H1 (cell line): Measurements from ENCODE around the gene RPS6KA2. TPM values are rescaled to one million over a fixed set of nuclear protein-coding genes. Genes with fewer than 3 reads are reported as not detected.

Experiments used
- CTCF ChIA-PET: fragments of 300-600 bp; sonication (Branson Sonifier 250); formaldehyde crosslinking; loops from one replicate; lab custom pipeline; 2021; ENCODE audit not compliant: partially characterized antibody; lab: Charles Lee
- POLR2A ChIA-PET: fragments of 300-600 bp; sonication (Branson Sonifier 250); formaldehyde crosslinking; loops from one replicate; lab custom pipeline; 2021; ENCODE audit warnings: inconsistent platforms; ENCODE audit not compliant: partially characterized antibody; lab: Charles Lee
- DNase-seq, 2 experiments: peaks; one replicate each; pipeline versions ENCODE4 v3.0.0 to v3.0.0-alpha.2; 2010 to 2022; ENCODE audit warnings: low spot score in 2 of 2, low read depth in 1 of 2, mixed read lengths in 1 of 2
- FAIRE-seq: peaks from 2 replicates; lab custom pipeline; 2011; peaks lifted over from hg19 to GRCh38; lab: Jason Lieb, UNC
- H2AFZ ChIP-seq: 2 replicates; pipeline ENCODE4 v1.8.1; 2012; ENCODE audit warnings: low read length, inconsistent platforms
- H2AK5ac ChIP-seq: 2 replicates; pipeline ENCODE4 v1.6.1; 2013; ENCODE audit warnings: low read depth, low read length
- H2BK120ac ChIP-seq: replicated peaks from 2 replicates; pipeline ENCODE3; 2013; ENCODE audit warnings: low read depth, low read length, inconsistent platforms
- H2BK12ac ChIP-seq: 2 replicates; pipeline ENCODE4 v1.6.1; 2013; ENCODE audit warnings: low read depth, low read length
- H2BK15ac ChIP-seq: 2 replicates; pipeline ENCODE4 v1.6.1; 2013; ENCODE audit warnings: low read length
- H2BK20ac ChIP-seq: 2 replicates; pipeline ENCODE4 v1.6.1; 2013; ENCODE audit warnings: low read length
- H2BK5ac ChIP-seq: 2 replicates; pipeline ENCODE4 v1.6.1; 2013; ENCODE audit warnings: low read depth, low read length
- H3K14ac ChIP-seq: 2 replicates; pipeline ENCODE4 v1.6.1; 2013; ENCODE audit warnings: inconsistent platforms; ENCODE audit not compliant: insufficient read length
- H3K18ac ChIP-seq: 2 replicates; pipeline ENCODE4 v1.6.1; 2013; ENCODE audit warnings: low read length; ENCODE audit errors: extremely low read depth
- H3K23ac ChIP-seq: 2 replicates; pipeline ENCODE4 v1.6.1; 2013; ENCODE audit warnings: inconsistent platforms; ENCODE audit not compliant: insufficient read length
- H3K23me2 ChIP-seq: 2 replicates; pipeline ENCODE4 v1.6.1; 2013; ENCODE audit warnings: low read depth, low read length
- H3K27ac ChIP-seq: 2 replicates; pipeline ENCODE4 v1.6.1; 2011; ENCODE audit warnings: low read depth, low read length, inconsistent platforms
- H3K27me3 ChIP-seq, 4 experiments: replicated peaks in 1 of 4; 1 replicate in 1 of 4; 2 replicates in 3 of 4; pipeline versions ENCODE4 v1.6.1 to v1.8.1; 2011 to 2013; ENCODE audit warnings: low read length in 3 of 4, mild to moderate bottlenecking in 3 of 4, inconsistent platforms in 2 of 4, mixed read lengths in 2 of 4, moderate library complexity in 1 of 4; ENCODE audit not compliant: control insufficient read depth in 3 of 4, insufficient read depth in 3 of 4; ENCODE audit errors: extremely low read depth in 1 of 4
- H3K36me3 ChIP-seq, 4 experiments: 2 replicates each; pipeline versions ENCODE4 v1.6.1 to v1.8.1; 2011 to 2013; ENCODE audit warnings: mild to moderate bottlenecking in 4 of 4, low read length in 3 of 4, moderate library complexity in 2 of 4, control low read depth in 1 of 4, inconsistent platforms in 1 of 4; ENCODE audit not compliant: insufficient read depth in 4 of 4, control insufficient read depth in 2 of 4
- H3K4ac ChIP-seq: replicated peaks from 2 replicates; pipeline ENCODE3; 2013; ENCODE audit warnings: low read length, low read depth, mixed read lengths, inconsistent platforms; ENCODE audit not compliant: insufficient read length
- H3K4me1 ChIP-seq, 4 experiments: replicated peaks in 1 of 4; 1 replicate in 1 of 4; 2 replicates in 3 of 4; pipeline versions ENCODE4 v1.6.1 to v1.8.1; 2011 to 2013; ENCODE audit warnings: low read length in 3 of 4, inconsistent platforms in 2 of 4, mixed read lengths in 1 of 4; ENCODE audit not compliant: insufficient read depth in 4 of 4, control insufficient read depth in 3 of 4
- H3K4me2 ChIP-seq, 2 experiments: 2 replicates each; pipeline versions ENCODE4 v1.6.1 to v1.8.1; 2011 to 2013; ENCODE audit warnings: low read depth in 2 of 2, low read length in 2 of 2, control low read depth in 1 of 2, inconsistent platforms in 1 of 2, mild to moderate bottlenecking in 1 of 2; ENCODE audit not compliant: insufficient read depth in 1 of 2
- H3K4me3 ChIP-seq, 4 experiments: fragments of 200-600, 300-600 bp in 1 of 4; sonication (generic), shearing (Covaris generic), sonication (Bioruptor Twin) in 1 of 4; 2 replicates each; pipeline versions ENCODE4 v1.5.1 to v1.8.1; 2011 to 2016; ENCODE audit warnings: low read length in 4 of 4, low read depth in 3 of 4, control low read depth in 2 of 4, inconsistent platforms in 2 of 4, mild to moderate bottlenecking in 2 of 4, mixed read lengths in 1 of 4, moderate library complexity in 1 of 4; ENCODE audit not compliant: insufficient read depth in 2 of 4; ENCODE audit errors: extremely low read depth in 1 of 4
- H3K56ac ChIP-seq: replicated peaks from 2 replicates; pipeline ENCODE3; 2013; ENCODE audit warnings: low read depth, mild to moderate bottlenecking, mixed read lengths, low read length, inconsistent platforms; ENCODE audit not compliant: insufficient read length
- H3K79me1 ChIP-seq: 2 replicates; pipeline ENCODE4 v1.6.1; 2013; ENCODE audit warnings: low read depth, low read length, control low read depth
- H3K79me2 ChIP-seq, 2 experiments: 2 replicates each; pipeline versions ENCODE4 v1.6.1 to v1.8.1; 2012 to 2013; ENCODE audit warnings: low read length in 2 of 2, mild to moderate bottlenecking in 2 of 2, inconsistent platforms in 1 of 2; ENCODE audit not compliant: insufficient read depth in 2 of 2, control insufficient read depth in 1 of 2
- H3K9ac ChIP-seq, 4 experiments: replicated peaks in 1 of 4; 1 replicate in 1 of 4; 2 replicates in 3 of 4; pipeline versions ENCODE4 v1.6.1 to v1.8.1; 2011 to 2013; ENCODE audit warnings: low read depth in 3 of 4, low read length in 3 of 4, control low read depth in 2 of 4, mild to moderate bottlenecking in 2 of 4, moderate library complexity in 2 of 4, inconsistent platforms in 1 of 4; ENCODE audit errors: extremely low read depth in 1 of 4
- H3K9me3 ChIP-seq, 2 experiments: 2 replicates each; pipeline versions ENCODE4 v1.6.1 to v1.8.1; 2012 to 2013; ENCODE audit warnings: mild to moderate bottlenecking in 2 of 2, moderate library complexity in 2 of 2, control low read depth in 1 of 2, inconsistent platforms in 1 of 2, low read depth in 1 of 2, low read length in 1 of 2, mixed read lengths in 1 of 2; ENCODE audit not compliant: insufficient read depth in 2 of 2
- H4K20me1 ChIP-seq, 2 experiments: replicated peaks in 1 of 2; 2 replicates each; pipeline versions ENCODE3 to v1.8.1; 2011 to 2013; ENCODE audit warnings: inconsistent platforms in 2 of 2, low read length in 2 of 2, mild to moderate bottlenecking in 1 of 2; ENCODE audit not compliant: insufficient read depth in 2 of 2, control insufficient read depth in 1 of 2
- H4K5ac ChIP-seq: 2 replicates; pipeline ENCODE4 v1.6.1; 2013; ENCODE audit warnings: low read length, low read depth, mixed read lengths, inconsistent platforms; ENCODE audit not compliant: insufficient read length
- H4K8ac ChIP-seq: 2 replicates; pipeline ENCODE4 v1.8.0; 2013; ENCODE audit warnings: mild to moderate bottlenecking, moderate library complexity, low read length, inconsistent platforms; ENCODE audit not compliant: insufficient read depth; ENCODE audit errors: extremely low read depth
- H4K91ac ChIP-seq: replicated peaks from 2 replicates; pipeline ENCODE3; 2013; ENCODE audit warnings: low read length, mixed read lengths, inconsistent platforms; ENCODE audit not compliant: insufficient read length
- BACH1 ChIP-seq: IDR thresholded peaks from 2 replicates; pipeline ENCODE4 v1.6.1; 2012; ENCODE audit warnings: low read length, improper control_type of control experiment
- WGBS, 2 experiments: shearing (Covaris generic) in 1 of 2; methylation state at CpG; one replicate each; pipeline versions ENCODE4 v1.1.6 to v1.1.7; 2013 to 2015; ENCODE audit warnings: low lambda C conversion rate in 2 of 2, mixed read lengths in 2 of 2, inconsistent platforms in 1 of 2, low coverage in 1 of 2, missing lambda C conversion rate in 1 of 2; ENCODE audit not compliant: insufficient replicate concordance in 2 of 2, insufficient coverage in 1 of 2, insufficient read length in 1 of 2; ENCODE audit errors: extremely low coverage in 1 of 2, missing lambda C conversion rate in 1 of 2; 5-methylcytosine and 5-hydroxymethylcytosine counted together
- polyA plus RNA-seq, 7 experiments: library from polyadenylated mRNA; depleted of rRNA in 3 of 7; stranded (reverse) in 5 of 7; unstranded in 2 of 7; fragments of >200 nt in 5 of 7; fragments of 200-250 nt in 2 of 7; gene quantifications; 1 replicate in 5 of 7; 2 replicates in 1 of 7; 4 replicates in 1 of 7; pipeline versions ENCODE4 v1.2.1 to v1.2.3, GENCODE V29; 2011 to 2013; ENCODE audit warnings: missing spikeins in 2 of 7, mixed read lengths in 2 of 7
- total RNA-seq: library from RNA; stranded (reverse); fragmentation: NEBNext Ultra II Directional; extraction: Animal tissue kit (Norgen Biotek cat#: 25700); gene quantifications from 2 replicates; pipeline ENCODE4 v1.2.1, GENCODE V29; 2021

The RPS6KA2 gene
- total and polyA plus RNA-seq, 2 of the 8 experiments (the other 6 are each of a cell fraction or from before 2014, with no cell fraction given), result 8.8 to 25.7 TPM

GRCh38 chr6:166423781-166424180, 203.3 kb downstream of the RPS6KA2 start:
- Histone ChIP-seq H2BK5ac (no peak overlapping the region), H3K4ac (no peak overlapping the region), H3K4me1 (no peaks in the 10 kb centered on the region), H3K9ac (no peak overlapping the region), H3K79me2 (no peaks in the 10 kb centered on the region), H3K23me2 (no peaks in the 10 kb centered on the region), H3K14ac (no peak overlapping the region), H3K4me2 (no peak overlapping the region), H3K56ac (no peak overlapping the region), H3K27ac (no peak overlapping the region), H3K27me3 (no peaks in the 10 kb centered on the region)
- CTCF ChIA-PET, result interaction anchor here (0.6 to 0.9 kb wide), 3 partner anchors 13 to 620 kb away, joined by 3 to 4 read pairs (median 3); no protein-coding TSS in a partner anchor
- WGBS, 2 experiments, result 89% methylated on average over 7 of the region's 7 CpGs; no CpG with 5 or more reads in 1 of the 2 experiments
- no peak for TF ChIP-seq BACH1
- TF ChIP-seq, all 59 proteins: peak for 0
- no peak overlapping the region for H2BK20ac ChIP-seq
- H3K36me3 ChIP-seq, result peaks cover under 1 to 7% (median 2%) of the 10 kb centered on the region in 4 experiments; a peak in 4 of 8 replicates
- H2AK5ac ChIP-seq, result no peak overlapping the region
- no peak overlapping the region for H2BK120ac ChIP-seq
- H2BK15ac ChIP-seq, result no peak overlapping the region
- no peak overlapping the region for H3K18ac ChIP-seq
- no peak overlapping the region for H3K4me3 ChIP-seq
- POLR2A ChIA-PET, result interaction anchor here (1.0 kb wide), 1 partner anchor 16 kb away, joined by 3 read pairs; no protein-coding TSS in a partner anchor
- H4K20me1 ChIP-seq, result peaks cover 0 to 3% of the 10 kb centered on the region in 2 experiments
- no peak overlapping the region for H4K5ac ChIP-seq
- H4K8ac ChIP-seq, result no peak overlapping the region
- H3K79me1 ChIP-seq, result no peaks in the 10 kb centered on the region
- H3K9me3 ChIP-seq, result no peaks in the 10 kb centered on the region
- H2AFZ ChIP-seq, result no peak overlapping the region
- no peak overlapping the region for H3K23ac ChIP-seq
- no peak for DNase-seq
- H4K91ac ChIP-seq, result no peak overlapping the region
- no peak for FAIRE-seq
- no peak overlapping the region for H2BK12ac ChIP-seq
